Activated CD8-positive, alpha-beta T cell treated with anti-CD3 and anti-CD28 coated beads, Interleukin-2, amount 10 ng/mL, durations not matched to agents 7 days and 5 days (primary cell): ENCODE results near the gene TMEM139. TPM values are rescaled to one million over a fixed set of nuclear protein-coding genes. Genes with fewer than 3 reads are reported as not detected.

ENCODE experiments used
- ATAC-seq: fragments of 150-1000 bp; cut with Tn5 transposase; one replicate; pipeline ENCODE4 v1.10.0; 2021; ENCODE audit warnings: moderate library complexity
- CTCF ChIA-PET: fragments of 350-600 bp; sonication (Branson Sonifier 250); formaldehyde crosslinking; loops from one replicate; lab custom pipeline; 2021; ENCODE audit warnings: antibody characterized with exemption; lab: Charles Lee
- POLR2A ChIA-PET: fragments of 350-600 bp; sonication (Branson Sonifier 250); formaldehyde crosslinking; loops from one replicate; lab custom pipeline; 2021; ENCODE audit warnings: antibody characterized with exemption; lab: Charles Lee
- DNase-seq: peaks from one replicate; pipeline ENCODE4 v3.0.0-alpha.2; 2020
- H3K27ac Mint-ChIP-seq: one replicate; pipeline ENCODE4 v1.8.0; 2021; ENCODE audit warnings: mild to moderate bottlenecking, mixed read lengths
- H3K27me3 Mint-ChIP-seq: one replicate; pipeline ENCODE4 v1.8.0; 2021; ENCODE audit warnings: low read depth, mixed read lengths
- H3K36me3 Mint-ChIP-seq: one replicate; pipeline ENCODE4 v1.8.0; 2021; ENCODE audit warnings: low read depth, mixed read lengths
- H3K4me1 Mint-ChIP-seq: one replicate; pipeline ENCODE4 v1.8.0; 2021; ENCODE audit warnings: low read depth, mixed read lengths
- H3K4me3 Mint-ChIP-seq: one replicate; pipeline ENCODE4 v1.8.0; 2021; ENCODE audit warnings: mild to moderate bottlenecking, mixed read lengths
- H3K9me3 Mint-ChIP-seq: one replicate; pipeline ENCODE4 v1.8.0; 2022; ENCODE audit warnings: mixed read lengths; ENCODE audit not compliant: insufficient read depth
- total RNA-seq, 2 experiments: library from RNA; stranded (reverse); gene quantifications; one replicate each; pipeline ENCODE4 v1.2.3, GENCODE V29; 2021

Gene TMEM139
- total RNA-seq, 2 experiments from 2014 or later, result 0.29 to 0.65 TPM

DNA sequence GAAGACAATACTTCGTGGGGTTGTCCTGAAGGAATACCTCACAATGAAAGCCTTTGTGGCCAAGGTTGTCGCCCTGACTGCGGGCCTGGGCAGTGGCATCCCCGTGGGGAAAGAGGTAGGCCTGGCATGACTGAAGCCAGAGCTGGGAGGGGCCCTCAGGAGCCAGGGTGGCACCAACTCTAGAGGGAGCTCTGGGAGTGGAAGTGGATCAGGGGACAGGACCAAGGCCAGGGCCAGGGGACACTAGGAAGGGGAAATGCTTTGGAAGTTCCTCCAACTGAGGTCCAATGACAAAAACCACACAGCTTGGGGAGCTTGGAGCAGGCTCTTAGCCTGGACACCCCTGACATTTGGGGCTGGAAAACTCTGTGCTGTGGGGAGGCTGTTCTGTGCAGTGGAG, 37.0 kb downstream of the TMEM139 start:
- ATAC-seq, result no peak
- peaks cover 13% of the 10 kb centered on the region for H3K4me1 Mint-ChIP-seq
- H3K4me3 Mint-ChIP-seq, result no peak overlapping the region
- ChIA-PET POLR2A (no interaction called here), CTCF (no interaction called here)
- no peaks in the 10 kb centered on the region for H3K9me3 Mint-ChIP-seq
- peaks cover 5% of the 10 kb centered on the region for H3K27me3 Mint-ChIP-seq
- H3K27ac Mint-ChIP-seq, result peak overlapping the region; percentile 11
- no peaks in the 10 kb centered on the region for H3K36me3 Mint-ChIP-seq
- no peak for DNase-seq

- DNase-seq (no peak), ATAC-seq (no peak)
- Mint-ChIP-seq H3K36me3 (no peaks in the 10 kb centered on the region), H3K27me3 (peaks cover 5% of the 10 kb centered on the region), H3K27ac (no peak overlapping the region), H3K4me3 (no peak overlapping the region), H3K4me1 (peaks cover 10% of the 10 kb centered on the region), H3K9me3 (no peaks in the 10 kb centered on the region)
- POLR2A ChIA-PET, result no interaction called here
- CTCF ChIA-PET, result no interaction called here
Measured at GRCh38 chr7:143322760-143323633, 38.2 kb downstream of the TMEM139 start.

- Mint-ChIP-seq H3K27ac (no peak overlapping the region), H3K4me1 (peaks cover 10% of the 10 kb centered on the region), H3K27me3 (peaks cover 5% of the 10 kb centered on the region), H3K36me3 (no peaks in the 10 kb centered on the region), H3K4me3 (no peak overlapping the region), H3K9me3 (no peaks in the 10 kb centered on the region)
- CTCF ChIA-PET, result interaction anchor here (1.3 to 2.9 kb wide), 2 partner anchors 12 to 83 kb away, joined by 4 to 10 read pairs; no protein-coding TSS in a partner anchor
- no peak for ATAC-seq
- POLR2A ChIA-PET, result no interaction called here
- DNase-seq, result no peak
Measured at GRCh38 chr7:143323653-143324052, 38.9 kb downstream of the TMEM139 start.

GRCh38 chr7:143325240-143325639, 40.5 kb downstream of the TMEM139 start:
- Mint-ChIP-seq H3K36me3 (no peaks in the 10 kb centered on the region), H3K9me3 (no peaks in the 10 kb centered on the region), H3K4me1 (peaks cover 10% of the 10 kb centered on the region), H3K27ac (peak overlapping the region; percentile 36), H3K27me3 (no peaks in the 10 kb centered on the region), H3K4me3 (no peak overlapping the region)
- ChIA-PET POLR2A (no interaction called here), CTCF (interaction anchor here (0.9 to 2.9 kb wide), 8 partner anchors 9 to 92 kb away, joined by 3 to 10 read pairs (median 3); no protein-coding TSS in a partner anchor)
- DNase-seq, result no peak
- no peak for ATAC-seq

GRCh38 chr7:143327903-143328302, 43.1 kb downstream of the TMEM139 start:
- Mint-ChIP-seq H3K27me3 (no peaks in the 10 kb centered on the region), H3K27ac (no peak overlapping the region), H3K4me3 (no peak overlapping the region), H3K36me3 (no peaks in the 10 kb centered on the region), H3K4me1 (peaks cover 10% of the 10 kb centered on the region), H3K9me3 (no peaks in the 10 kb centered on the region)
- ChIA-PET CTCF (interaction anchor here (0.7 to 2.5 kb wide), 4 partner anchors 17 to 113 kb away, joined by 3 to 9 read pairs (median 8); no protein-coding TSS in a partner anchor), POLR2A (interaction anchor here (1.0 kb wide), 1 partner anchor 17 kb away, joined by 3 read pairs; no protein-coding TSS in a partner anchor)
- DNase-seq (no peak), ATAC-seq (no peak)

- CTCF ChIA-PET, result interaction anchor here (1.9 kb wide), 1 partner anchor 15 kb away, joined by 9 read pairs; no protein-coding TSS in a partner anchor
- POLR2A ChIA-PET, result no interaction called here
- DNase-seq (no peak), ATAC-seq (no peak)
- no peaks in the 10 kb centered on the region for H3K9me3 Mint-ChIP-seq
- no peaks in the 10 kb centered on the region for H3K36me3 Mint-ChIP-seq
- H3K4me3 Mint-ChIP-seq, result no peak overlapping the region
- no peak overlapping the region for H3K27ac Mint-ChIP-seq
- H3K4me1 Mint-ChIP-seq, result peaks cover 10% of the 10 kb centered on the region
- H3K27me3 Mint-ChIP-seq, result peaks cover 2% of the 10 kb centered on the region
Measured at GRCh38 chr7:143329471-143330170, 44.9 kb downstream of the TMEM139 start.

DNA sequence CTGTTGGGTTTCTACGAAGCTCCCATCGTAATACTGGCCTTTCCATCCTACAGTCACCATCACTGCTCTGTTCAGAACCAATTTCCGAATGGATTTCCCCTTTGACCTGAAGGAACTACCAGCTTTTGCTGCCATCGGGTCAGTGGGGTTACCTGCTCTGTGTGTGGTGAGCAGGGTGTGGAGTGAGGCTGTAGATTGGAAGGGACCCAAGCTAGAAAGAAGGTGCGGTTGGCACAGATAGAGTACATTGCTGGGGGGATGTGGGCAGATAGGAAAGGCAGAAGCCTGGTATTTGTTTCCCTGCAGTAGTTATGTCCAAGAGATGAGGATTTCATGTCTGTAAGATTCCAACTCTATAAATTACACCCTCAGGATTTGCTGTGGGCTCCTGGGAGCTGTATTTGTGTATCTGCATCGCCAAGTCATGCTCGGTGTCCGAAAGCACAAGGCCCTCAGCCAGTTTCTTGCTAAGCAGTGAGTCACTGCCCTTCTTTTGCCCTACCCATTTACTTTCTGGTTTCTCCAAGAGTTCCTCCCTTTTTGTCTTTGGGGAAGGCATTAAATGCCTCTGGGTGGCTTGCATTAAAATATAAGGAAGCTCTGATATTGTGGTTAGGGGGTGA, 46.5 kb downstream of the TMEM139 start:
- Mint-ChIP-seq H3K9me3 (no peaks in the 10 kb centered on the region), H3K36me3 (no peaks in the 10 kb centered on the region), H3K27ac (no peak overlapping the region), H3K27me3 (peaks cover 6% of the 10 kb centered on the region), H3K4me1 (no peaks in the 10 kb centered on the region), H3K4me3 (no peak overlapping the region)
- POLR2A ChIA-PET, result no interaction called here
- CTCF ChIA-PET, result interaction anchor here (1.2 to 1.5 kb wide), 3 partner anchors 12 to 91 kb away, joined by 3 read pairs; no protein-coding TSS in a partner anchor
- ATAC-seq (no peak), DNase-seq (no peak)

GRCh38 chr7:143334244-143334643, 49.5 kb downstream of the TMEM139 start:
- Mint-ChIP-seq H3K27ac (no peak overlapping the region), H3K4me3 (no peak overlapping the region), H3K9me3 (no peaks in the 10 kb centered on the region), H3K27me3 (peaks cover 20% of the 10 kb centered on the region), H3K4me1 (no peaks in the 10 kb centered on the region), H3K36me3 (no peaks in the 10 kb centered on the region)
- DNase-seq (no peak), ATAC-seq (no peak)
- POLR2A ChIA-PET, result no interaction called here
- CTCF ChIA-PET, result interaction anchor here (1.0 to 4.1 kb wide), 5 partner anchors 8 to 94 kb away, joined by 3 to 33 read pairs (median 6); no protein-coding TSS in a partner anchor

DNA sequence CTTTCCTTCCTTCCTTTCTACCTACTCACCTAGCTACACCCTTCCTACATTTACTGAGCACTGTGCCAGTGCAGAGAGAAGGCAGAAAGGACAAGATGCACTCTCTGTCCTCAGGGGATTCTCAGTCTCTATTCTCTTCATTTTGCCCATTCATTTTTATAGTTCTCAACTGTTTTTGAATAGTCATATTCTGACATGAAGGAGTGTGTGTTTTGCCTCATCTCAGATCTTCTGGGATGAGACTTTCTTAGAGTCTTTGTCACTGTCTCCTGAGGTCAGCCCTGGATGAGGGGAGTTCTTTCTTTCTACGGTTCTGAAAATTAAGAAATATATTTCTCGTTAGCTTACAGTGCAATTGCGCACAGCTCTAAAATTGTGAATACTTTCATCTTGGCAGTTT, 52.5 kb downstream of the TMEM139 start:
- Mint-ChIP-seq H3K27ac (no peak overlapping the region), H3K36me3 (no peaks in the 10 kb centered on the region), H3K27me3 (peaks cover 31% of the 10 kb centered on the region), H3K4me1 (no peaks in the 10 kb centered on the region), H3K4me3 (no peak overlapping the region), H3K9me3 (no peaks in the 10 kb centered on the region)
- ATAC-seq, result no peak
- no peak for DNase-seq
- ChIA-PET POLR2A (interaction anchor here (0.8 kb wide), 1 partner anchor 8 kb away, joined by 3 read pairs; no protein-coding TSS in a partner anchor), CTCF (interaction anchor here (1.0 to 4.1 kb wide), 6 partner anchors 8 to 100 kb away, joined by 3 to 33 read pairs (median 5); no protein-coding TSS in a partner anchor)
